GM21529 (cell line): ENCODE results near the gene UBXN1.
"Not testable (repeated sequence)": the region's sequence is repeated elsewhere in the genome, so short reads cannot be mapped to it uniquely, and the experiment has no call there.

Source experiments
- ATAC-seq: cut with Tn5 transposase; IDR thresholded peaks from one replicate; pipeline ENCODE4 v1.9.1; 2021; ENCODE audit not compliant: unreplicated experiment

The UBXN1 gene

GRCh38 chr11:62708793-62709192 lies 29.9 kb upstream of the UBXN1 start:
- no peak for ATAC-seq

- ATAC-seq = no peak
Measured at GRCh38 chr11:62708392-62708791, 29.5 kb upstream of the UBXN1 start.

- ATAC-seq = no peak
Measured at GRCh38 chr11:62707277-62707861, 28.5 kb upstream of the UBXN1 start, which contains the start of the genes BSCL2 and GNG3. Gene BSCL2, minus strand, starts transcription at chr11:62707424. Its CDS starts 229 bp downstream, at chr11:62707195. Gene GNG3, plus strand, starts transcription at chr11:62707676. Its CDS starts 620 bp downstream, at chr11:62708296.

- ATAC-seq = no peak
Measured at GRCh38 chr11:62706850-62707247, 28.0 kb upstream of the UBXN1 start.

- peak; percentile 60 for ATAC-seq
Measured at GRCh38 chr11:62705880-62706849, 27.3 kb upstream of the UBXN1 start.

GRCh38 chr11:62705413-62705812 lies 26.5 kb upstream of the UBXN1 start:
- ATAC-seq = no peak

GRCh38 chr11:62703921-62704320 lies 25.0 kb upstream of the UBXN1 start:
- not testable (repeated sequence) for ATAC-seq

- ATAC-seq = no peak
Measured at GRCh38 chr11:62702246-62702645, 23.4 kb upstream of the UBXN1 start.

- ATAC-seq = no peak
Measured at GRCh38 chr11:62694455-62695167, 15.7 kb upstream of the UBXN1 start.

GRCh38 chr11:62693624-62694023 lies 14.8 kb upstream of the UBXN1 start:
- ATAC-seq = not testable (repeated sequence)

GRCh38 chr11:62689421-62690183 lies 10.7 kb upstream of the UBXN1 start, which contains the start of gene LRRN4CL:
Gene LRRN4CL, minus strand, starts transcription at chr11:62689530. Its CDS starts 1,022 bp downstream, at chr11:62688508.
- no peak for ATAC-seq

GRCh38 chr11:62688491-62688890 lies 9.6 kb upstream of the UBXN1 start:
- ATAC-seq = no peak

GRCh38 chr11:62687508-62688396 lies 8.9 kb upstream of the UBXN1 start:
- ATAC-seq = no peak

- ATAC-seq = no peak
Measured at GRCh38 chr11:62682518-62682917, 3.6 kb upstream of the UBXN1 start.

- ATAC-seq = peak; percentile 55
Measured at GRCh38 chr11:62680825-62681240, 2.0 kb upstream of the UBXN1 start.

- ATAC-seq = no peak
Measured at GRCh38 chr11:62678433-62678769, 472 bp downstream of the UBXN1 start.

GRCh38 chr11:62677714-62678113 lies 1.2 kb downstream of the UBXN1 start:
- ATAC-seq = no peak

- ATAC-seq = no peak
Measured at GRCh38 chr11:62677156-62677555, 1.7 kb downstream of the UBXN1 start.

- ATAC-seq = no peak
Measured at GRCh38 chr11:62676698-62677097, 2.2 kb downstream of the UBXN1 start.

GRCh38 chr11:62675415-62675814 lies 3.5 kb downstream of the UBXN1 start:
- not testable (repeated sequence) for ATAC-seq
